RWPE2 (cell line): ENCODE data around the gene ACE2.

Experiments
- ATAC-seq: fragments of 200-7000 bp; cut with Tn5 transposase; 3 replicates; pipeline ENCODE4 v1.9.1; 2021; ENCODE audit warnings: low read depth
- DNase-seq: peaks from one replicate; pipeline ENCODE4 v3.0.0-alpha.2; 2020; ENCODE audit warnings: low spot score
- H3K27ac ChIP-seq: fragments of 450-650 bp; 2 replicates; pipeline ENCODE4 v1.5.1; 2017; ENCODE audit warnings: mild to moderate bottlenecking; ENCODE audit not compliant: poor library complexity, severe bottlenecking
- H3K27me3 ChIP-seq: fragments of 250-450 bp; sonication (Bioruptor Pico); 2 replicates; pipeline ENCODE4 v1.5.1; 2021; ENCODE audit warnings: mild to moderate bottlenecking, moderate library complexity; ENCODE audit not compliant: insufficient read depth, poor library complexity, severe bottlenecking
- H3K36me3 ChIP-seq: fragments of 250-450 bp; sonication (Bioruptor Pico); 2 replicates; pipeline ENCODE4 v1.5.1; 2020; ENCODE audit warnings: low read depth, mild to moderate bottlenecking, moderate library complexity
- H3K4me1 ChIP-seq: fragments of 250-450 bp; sonication (Bioruptor Pico); 2 replicates; pipeline ENCODE4 v1.5.1; 2021; ENCODE audit warnings: mild to moderate bottlenecking, moderate library complexity; ENCODE audit not compliant: insufficient read depth, poor library complexity, severe bottlenecking
- H3K4me3 ChIP-seq: fragments of 250-450 bp; sonication (Bioruptor Pico); 2 replicates; pipeline ENCODE4 v1.5.1; 2021; ENCODE audit warnings: mild to moderate bottlenecking, moderate library complexity; ENCODE audit not compliant: severe bottlenecking
- H3K9me3 ChIP-seq: fragments of 250-450 bp; sonication (Bioruptor Pico); 2 replicates; pipeline ENCODE4 v1.5.1; 2021; ENCODE audit warnings: mild to moderate bottlenecking, moderate library complexity; ENCODE audit not compliant: severe bottlenecking
- TF ChIP-seq, protein P1 (sequence below): fragments of 450-650 bp; IDR thresholded peaks from one replicate; pipeline ENCODE4 v1.5.1; 2017; ENCODE audit warnings: mild to moderate bottlenecking, moderate library complexity; ENCODE audit not compliant: poor library complexity, severe bottlenecking

Gene ACE2

GRCh38 chrX:15524417-15524816 lies 76.3 kb downstream of the ACE2 start:
- H3K9me3 ChIP-seq: no peaks in the 10 kb centered on the region
- H3K27ac ChIP-seq: no peak overlapping the region
- H3K4me1 ChIP-seq: no peaks in the 10 kb centered on the region
- H3K4me3 ChIP-seq: no peak overlapping the region
- TF ChIP-seq, protein P1, sequence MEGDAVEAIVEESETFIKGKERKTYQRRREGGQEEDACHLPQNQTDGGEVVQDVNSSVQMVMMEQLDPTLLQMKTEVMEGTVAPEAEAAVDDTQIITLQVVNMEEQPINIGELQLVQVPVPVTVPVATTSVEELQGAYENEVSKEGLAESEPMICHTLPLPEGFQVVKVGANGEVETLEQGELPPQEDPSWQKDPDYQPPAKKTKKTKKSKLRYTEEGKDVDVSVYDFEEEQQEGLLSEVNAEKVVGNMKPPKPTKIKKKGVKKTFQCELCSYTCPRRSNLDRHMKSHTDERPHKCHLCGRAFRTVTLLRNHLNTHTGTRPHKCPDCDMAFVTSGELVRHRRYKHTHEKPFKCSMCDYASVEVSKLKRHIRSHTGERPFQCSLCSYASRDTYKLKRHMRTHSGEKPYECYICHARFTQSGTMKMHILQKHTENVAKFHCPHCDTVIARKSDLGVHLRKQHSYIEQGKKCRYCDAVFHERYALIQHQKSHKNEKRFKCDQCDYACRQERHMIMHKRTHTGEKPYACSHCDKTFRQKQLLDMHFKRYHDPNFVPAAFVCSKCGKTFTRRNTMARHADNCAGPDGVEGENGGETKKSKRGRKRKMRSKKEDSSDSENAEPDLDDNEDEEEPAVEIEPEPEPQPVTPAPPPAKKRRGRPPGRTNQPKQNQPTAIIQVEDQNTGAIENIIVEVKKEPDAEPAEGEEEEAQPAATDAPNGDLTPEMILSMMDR: no peak
- DNase-seq (no peak), ATAC-seq (no peak)
- no peaks in the 10 kb centered on the region for H3K36me3 ChIP-seq
- H3K27me3 ChIP-seq: no peaks in the 10 kb centered on the region

DNA sequence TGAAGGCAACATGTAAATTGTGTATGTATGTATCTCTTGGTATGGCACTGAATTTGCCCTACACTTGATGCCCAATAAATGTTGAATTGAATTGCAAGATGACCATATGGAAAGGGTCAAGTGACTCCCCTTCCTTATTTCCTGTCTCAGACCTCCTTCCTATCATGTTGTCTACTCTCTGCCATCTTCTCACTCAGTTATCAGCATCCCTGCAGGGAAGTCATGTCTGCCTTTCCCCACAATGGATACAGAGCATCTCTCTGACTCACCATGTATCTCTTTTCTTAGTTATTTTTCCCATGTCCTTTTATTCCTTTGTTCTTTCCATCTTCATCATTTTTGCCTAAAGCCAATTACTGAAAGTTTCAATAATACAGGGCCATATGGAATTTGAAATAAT lies 77.7 kb downstream of the ACE2 start:
- H3K27me3 ChIP-seq: no peaks in the 10 kb centered on the region
- no peak overlapping the region for H3K27ac ChIP-seq
- H3K9me3 ChIP-seq: no peaks in the 10 kb centered on the region
- TF ChIP-seq, protein P1: no peak
- ATAC-seq (no peak), DNase-seq (no peak)
- no peaks in the 10 kb centered on the region for H3K4me1 ChIP-seq
- no peak overlapping the region for H3K4me3 ChIP-seq
- no peaks in the 10 kb centered on the region for H3K36me3 ChIP-seq

GRCh38 chrX:15522464-15522863 lies 78.3 kb downstream of the ACE2 start:
- Histone ChIP-seq H3K36me3 (no peaks in the 10 kb centered on the region), H3K27ac (no peak overlapping the region), H3K4me1 (no peaks in the 10 kb centered on the region), H3K27me3 (no peaks in the 10 kb centered on the region), H3K4me3 (no peak overlapping the region), H3K9me3 (no peaks in the 10 kb centered on the region)
- DNase-seq (no peak), ATAC-seq (no peak)
- TF ChIP-seq, protein P1: no peak

GRCh38 chrX:15515931-15516330 lies 84.8 kb downstream of the ACE2 start:
- no peak for DNase-seq
- TF ChIP-seq, protein P1: no peak

DNA sequence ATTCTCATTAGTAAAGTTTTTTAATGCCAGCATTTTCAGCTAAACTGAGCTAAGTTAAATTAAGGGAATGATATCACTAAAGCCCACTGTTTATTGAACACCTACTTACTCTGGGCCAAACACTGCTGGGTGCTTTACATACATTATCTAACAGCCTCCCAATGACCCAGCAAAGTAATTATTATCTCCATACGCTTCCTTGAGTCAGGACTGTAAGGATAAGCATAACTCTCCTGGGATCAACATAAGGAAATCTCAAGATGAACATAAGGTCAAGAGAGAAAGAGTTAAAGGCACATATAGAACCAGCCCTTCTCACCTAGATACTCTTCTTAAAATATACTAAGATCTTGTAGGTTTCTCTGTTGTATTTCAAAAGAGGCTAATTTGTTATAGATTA lies 86.5 kb downstream of the ACE2 start:
- H3K36me3 ChIP-seq: no peaks in the 10 kb centered on the region
- TF ChIP-seq, protein P1: no peak
- no peak for DNase-seq
- no peak for ATAC-seq
- H3K4me3 ChIP-seq: no peak overlapping the region
- no peaks in the 10 kb centered on the region for H3K9me3 ChIP-seq
- no peaks in the 10 kb centered on the region for H3K4me1 ChIP-seq
- H3K27ac ChIP-seq: no peak overlapping the region
- H3K27me3 ChIP-seq: no peaks in the 10 kb centered on the region

More at GRCh38 chrX:15515931-15516330, 84.8 kb downstream of the ACE2 start:
- H3K4me1 ChIP-seq: no peaks in the 10 kb centered on the region
- no peaks in the 10 kb centered on the region for H3K36me3 ChIP-seq
- no peak overlapping the region for H3K27ac ChIP-seq
- H3K4me3 ChIP-seq: no peak overlapping the region
- no peak for ATAC-seq
- no peaks in the 10 kb centered on the region for H3K27me3 ChIP-seq
- no peaks in the 10 kb centered on the region for H3K9me3 ChIP-seq
